Stimulated activated CD4-positive, alpha-beta T cell treated with anti-CD3 and anti-CD28 coated beads, Interleukin-2, amount 100 ng/mL, for 24 hours (primary cell): Measurements from ENCODE around the gene KIF25.

Experiments used
- DNase-seq, 2 donors: peaks; one replicate each; pipeline ENCODE4 v3.0.0-alpha.2; 2020

The KIF25 gene

DNA sequence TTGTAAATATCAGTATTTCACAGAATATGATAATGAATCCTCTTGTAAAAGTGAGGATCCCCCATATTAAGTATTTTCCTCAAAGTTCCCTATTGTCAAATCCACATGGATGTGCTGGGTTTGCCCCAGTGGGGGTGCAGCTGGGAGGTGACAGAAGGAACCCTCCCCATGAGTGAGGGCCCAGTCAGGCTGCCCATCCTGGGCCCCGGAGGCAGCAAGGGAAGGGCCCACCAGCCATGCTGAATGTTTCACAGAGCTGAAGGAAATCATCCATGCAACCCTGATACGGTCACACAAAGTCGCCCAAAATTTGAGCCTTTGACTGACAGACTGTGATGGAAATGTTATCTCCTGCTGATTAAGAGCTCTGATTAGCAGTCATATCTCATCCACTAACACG lies 41.8 kb downstream of the KIF25 start:
- DNase-seq, result no peak

DNA sequence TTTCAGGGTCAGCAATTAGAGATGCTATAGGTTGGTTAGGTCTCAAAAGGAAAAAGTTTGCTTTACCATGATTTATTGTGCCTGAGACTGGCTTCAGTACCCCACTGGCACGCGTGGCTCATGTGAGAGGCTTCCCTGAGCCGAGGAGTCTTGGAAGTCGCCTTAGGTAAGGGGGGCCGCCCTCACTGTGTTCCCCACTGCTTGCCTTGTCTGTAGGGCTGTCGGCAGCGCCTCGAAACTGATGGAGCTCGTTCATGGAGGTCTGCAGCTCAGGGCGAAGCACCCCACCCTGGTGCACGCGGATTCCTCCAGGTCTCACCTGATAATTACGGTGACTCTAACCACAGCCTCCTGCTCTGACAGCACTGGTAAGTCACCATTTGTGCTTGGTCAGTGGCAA lies 42.4 kb downstream of the KIF25 start:
- DNase-seq, result no peak

DNA sequence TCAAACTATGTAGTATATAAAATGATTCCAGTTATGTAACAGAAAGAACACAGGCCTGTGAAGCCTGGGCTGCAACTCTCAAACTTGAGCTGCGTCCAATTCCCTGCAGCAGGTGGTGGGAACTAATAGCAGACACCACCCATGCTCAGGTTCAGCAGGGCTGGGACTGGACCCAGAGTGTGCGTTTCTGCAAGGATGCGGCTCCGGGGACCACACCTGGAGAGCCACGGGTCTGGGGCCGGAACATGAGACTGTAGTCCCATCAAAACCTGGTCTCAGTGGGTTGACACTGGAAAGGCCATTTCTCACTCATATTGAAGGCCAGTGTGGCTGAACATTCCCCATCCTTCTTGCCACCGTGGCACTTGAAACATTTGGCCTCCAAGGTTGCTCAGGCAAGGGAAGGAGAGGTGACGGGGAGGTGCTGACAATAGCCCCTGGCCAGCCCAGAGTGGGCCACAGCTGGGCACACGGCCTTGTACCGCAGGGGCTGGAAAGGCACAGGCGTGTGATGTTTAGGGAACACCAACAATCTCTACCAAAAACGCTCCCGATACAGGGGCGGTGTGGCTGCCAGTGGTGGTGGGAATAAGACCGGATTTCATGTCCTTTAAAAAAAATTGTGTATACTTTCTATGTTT lies 43.5 kb downstream of the KIF25 start:
- no peak for DNase-seq

DNA sequence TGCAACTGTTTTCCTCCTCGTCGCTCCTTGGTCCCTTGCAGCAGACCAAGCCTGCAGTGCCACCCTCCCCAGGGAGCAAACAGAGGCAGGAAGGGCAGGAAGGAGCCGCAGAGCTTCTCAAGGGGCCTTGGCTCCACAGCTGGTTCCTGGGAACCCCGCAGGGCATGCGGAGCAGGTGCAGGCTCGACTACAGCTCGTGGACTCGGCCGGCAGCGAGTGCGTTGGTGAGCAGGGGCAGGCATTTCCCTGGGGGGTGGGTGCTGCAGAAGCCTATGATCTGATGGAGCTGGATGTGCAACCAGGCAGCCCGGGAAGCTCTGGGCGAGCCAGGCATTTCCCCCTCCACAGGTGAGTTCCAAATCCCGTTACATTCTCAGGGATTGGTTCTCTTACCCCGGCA lies 44.5 kb downstream of the KIF25 start:
- DNase-seq, result no peak

DNA sequence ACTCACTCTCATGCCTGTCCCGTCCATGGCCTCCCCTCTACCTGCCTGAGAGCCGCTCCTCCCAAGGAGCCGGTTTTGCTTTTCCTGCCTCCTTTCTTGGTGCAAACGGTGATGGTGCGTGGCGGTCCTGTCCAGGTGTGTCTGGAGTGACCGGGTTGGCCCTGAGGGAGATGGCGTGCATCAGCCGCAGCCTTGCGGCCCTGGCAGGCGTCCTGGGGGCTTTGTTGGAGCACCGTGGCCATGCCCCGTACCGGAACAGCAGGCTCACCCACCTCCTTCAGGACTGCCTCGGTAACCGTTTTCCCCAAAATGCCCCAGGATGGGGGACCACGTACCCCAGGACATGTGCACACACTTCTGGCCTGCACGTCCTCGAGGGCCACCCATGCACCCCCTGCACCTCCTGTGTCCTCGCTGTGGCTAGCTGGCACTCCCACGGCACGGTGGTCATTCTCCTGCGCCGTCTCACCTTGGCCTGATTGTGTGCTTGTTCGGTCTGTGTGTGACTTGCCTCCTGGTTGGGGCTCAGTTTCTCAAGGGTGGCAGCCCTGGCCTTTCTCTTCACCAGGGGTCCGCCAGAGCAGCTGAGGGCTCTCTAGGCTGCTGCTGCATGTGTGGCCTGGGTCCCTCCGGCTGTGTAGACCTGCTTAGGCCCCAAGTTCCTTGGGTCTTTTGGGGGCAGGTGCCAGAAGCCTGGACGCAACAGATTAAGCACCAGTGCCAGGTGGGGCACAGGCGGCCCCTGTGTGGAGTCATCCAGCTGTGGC lies 45.1 kb downstream of the KIF25 start:
- no peak for DNase-seq

DNA sequence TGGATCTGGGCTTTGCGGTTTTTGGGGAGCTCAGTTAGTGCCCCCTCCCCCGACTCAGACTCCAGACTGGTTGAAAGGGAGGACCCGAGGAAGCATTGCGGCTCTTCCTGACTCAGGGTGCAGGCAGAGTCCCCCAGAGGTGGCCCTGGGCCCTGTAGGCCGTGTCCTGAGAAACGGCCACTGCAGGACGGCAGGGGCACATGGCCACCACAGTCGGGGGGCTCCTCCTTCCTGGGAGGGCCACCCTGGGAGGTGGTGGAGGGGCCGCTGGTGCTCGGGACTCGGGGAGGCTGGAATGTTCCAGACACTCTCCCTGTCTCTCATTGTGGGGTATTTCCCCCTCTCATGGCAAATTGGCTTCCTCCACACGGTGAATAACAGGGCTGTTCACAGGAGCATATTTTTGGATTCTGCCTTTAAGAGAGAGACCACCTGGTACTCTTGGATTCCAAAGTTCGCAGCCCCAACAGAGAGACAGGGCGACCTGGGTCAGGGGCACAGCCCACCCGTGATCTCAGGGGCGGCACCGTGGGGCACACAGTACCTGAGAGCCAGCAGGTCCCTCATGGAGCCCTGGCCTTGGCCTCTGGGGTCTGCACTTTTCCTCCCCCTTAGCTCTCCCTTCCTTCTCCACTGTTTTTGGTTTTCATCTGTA lies 45.8 kb downstream of the KIF25 start:
- no peak for DNase-seq

DNA sequence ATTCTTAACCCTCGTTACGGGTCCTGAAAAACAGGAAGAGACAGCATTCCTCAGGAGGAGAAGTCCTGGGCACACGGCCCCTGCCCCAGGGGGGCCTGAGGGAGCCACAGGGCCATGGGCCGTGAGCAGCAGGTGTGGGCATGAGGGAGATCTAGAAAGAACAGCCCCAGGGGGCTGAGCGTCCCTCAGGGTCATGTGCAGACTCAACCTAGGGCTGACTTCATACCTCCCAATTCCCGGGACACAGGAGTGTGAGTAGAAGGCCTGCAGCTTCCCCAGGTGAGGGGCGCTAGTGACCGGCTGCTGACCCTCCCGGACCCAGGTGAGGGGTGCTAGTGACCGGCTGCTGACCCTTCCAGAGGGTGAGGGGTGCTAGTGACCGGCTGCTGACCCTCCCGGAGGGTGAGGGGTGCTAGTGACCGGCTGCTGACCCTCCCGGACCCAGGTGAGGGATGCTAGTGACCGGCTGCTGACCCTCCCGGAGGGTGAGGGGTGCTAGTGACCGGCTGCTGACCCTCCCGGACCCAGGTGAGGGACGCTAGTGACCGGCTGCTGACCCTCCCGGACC lies 46.5 kb downstream of the KIF25 start:
- no peak for DNase-seq

DNA sequence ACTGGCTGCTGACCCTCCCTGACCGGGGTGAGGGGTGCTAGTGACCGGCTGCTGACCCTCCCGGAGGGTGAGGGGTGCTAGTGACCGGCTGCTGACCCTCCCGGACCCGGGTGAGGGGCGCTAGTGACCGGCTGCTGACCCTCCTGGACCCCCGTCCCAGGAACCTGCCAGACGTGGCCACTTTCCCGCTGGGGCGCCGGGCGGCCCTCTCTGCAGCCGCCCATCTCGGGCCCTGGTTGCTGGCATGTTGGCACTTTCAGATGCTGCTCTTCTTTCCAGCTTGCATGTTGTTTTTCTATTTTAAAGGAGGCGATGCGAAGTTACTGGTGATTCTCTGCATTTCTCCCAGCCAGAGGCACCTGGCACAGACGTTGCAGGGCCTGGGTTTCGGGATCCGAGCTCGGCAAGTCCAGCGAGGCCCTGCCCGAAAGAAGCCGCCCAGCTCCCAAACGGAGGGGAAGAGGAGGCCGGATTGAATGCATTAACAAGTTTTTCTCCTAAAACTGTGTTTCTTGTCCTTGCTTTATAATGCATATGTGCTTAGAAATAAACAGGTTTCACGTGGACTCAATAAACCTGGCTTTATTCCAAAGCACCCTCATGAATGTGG lies 47.2 kb downstream of the KIF25 start:
- DNase-seq, result no peak

DNA sequence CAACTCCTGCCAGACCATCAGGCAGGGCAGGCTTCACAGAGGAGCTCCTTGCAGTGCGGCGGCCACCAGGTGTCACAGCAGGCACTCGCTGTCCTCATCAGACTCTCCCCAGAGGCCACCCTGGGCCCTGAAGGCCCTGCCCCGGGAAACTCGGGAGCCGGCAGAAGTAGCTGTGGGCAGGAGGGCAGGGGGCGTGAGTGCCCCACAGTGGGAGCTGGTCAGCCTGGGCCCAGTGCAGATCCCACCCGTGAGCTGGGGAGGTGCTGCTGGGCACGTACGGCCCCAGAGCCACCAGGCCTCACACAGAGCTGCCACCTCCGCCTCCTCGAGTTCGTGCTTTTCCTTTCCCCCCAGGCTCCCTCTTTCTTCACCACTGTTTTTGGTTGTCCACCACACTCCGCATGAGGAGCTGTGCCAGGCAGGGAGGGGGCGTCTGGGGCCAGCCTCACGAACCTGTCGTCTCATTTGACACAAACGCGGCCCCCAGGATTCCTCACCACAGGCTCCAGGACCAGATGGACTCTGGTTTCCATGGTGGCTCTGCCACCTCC lies 47.7 kb downstream of the KIF25 start:
- no peak for DNase-seq

DNA sequence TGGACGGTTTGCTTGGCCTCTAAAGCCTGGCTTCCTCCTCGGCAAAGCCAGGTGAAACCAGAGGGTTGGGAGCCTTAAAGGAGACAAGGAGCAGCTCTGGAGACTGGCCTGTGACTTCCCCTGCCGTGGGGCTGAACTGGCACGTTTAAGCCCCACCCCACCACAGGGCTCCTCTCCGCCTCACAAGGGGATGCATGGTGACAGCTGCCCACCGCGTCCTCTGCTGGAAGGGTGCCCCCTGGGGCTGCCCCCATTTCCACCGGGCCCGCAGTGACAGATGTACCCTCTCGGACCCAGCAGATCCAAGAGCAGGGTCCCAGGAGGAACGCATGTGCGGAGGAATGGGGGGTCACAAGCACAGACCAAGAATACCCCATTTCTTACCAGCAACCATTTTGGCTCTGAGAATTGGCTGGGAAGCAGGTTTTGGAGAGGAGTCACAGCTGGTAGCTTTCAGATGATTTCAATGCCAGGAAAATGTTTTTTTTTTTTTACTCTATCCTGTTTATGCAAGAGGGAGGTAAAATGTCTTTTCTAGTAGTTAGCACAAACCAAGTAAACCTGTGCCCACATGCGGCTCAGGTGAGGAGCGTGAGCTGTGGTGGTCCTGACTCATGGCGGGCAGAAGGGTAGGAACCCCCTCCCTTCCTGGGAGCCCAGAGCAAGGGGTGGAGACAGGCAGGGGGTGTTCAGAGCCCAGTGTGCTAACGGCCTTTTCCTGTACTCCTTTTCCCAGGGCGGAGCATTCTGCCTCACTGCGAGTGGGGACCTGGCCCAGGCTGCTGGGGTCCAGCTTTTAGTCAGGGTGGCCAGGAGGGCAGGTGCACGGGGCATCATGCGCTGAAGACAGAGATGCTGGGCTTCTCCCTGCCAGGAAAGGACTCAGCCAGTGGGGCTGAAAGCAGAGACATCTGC lies 48.5 kb downstream of the KIF25 start:
- no peak for DNase-seq

DNA sequence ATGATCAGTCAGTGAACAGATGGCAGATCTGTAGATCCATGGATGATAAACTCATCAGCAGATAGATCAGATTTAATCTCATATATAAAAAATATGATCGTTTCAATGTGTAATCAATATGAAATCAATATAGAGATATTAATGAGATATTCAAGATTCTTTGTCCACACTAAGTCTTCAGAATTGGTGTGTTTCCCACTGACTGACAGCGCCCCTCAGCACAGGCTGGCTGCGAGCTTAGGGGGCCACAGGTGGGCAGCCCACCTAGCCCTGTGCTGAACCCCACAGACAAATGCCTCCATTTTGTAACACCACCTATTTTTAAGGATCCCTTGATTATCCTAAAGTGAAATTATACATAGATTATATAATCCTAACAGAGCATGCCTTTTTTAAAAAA lies 49.2 kb downstream of the KIF25 start:
- DNase-seq, result no peak

DNA sequence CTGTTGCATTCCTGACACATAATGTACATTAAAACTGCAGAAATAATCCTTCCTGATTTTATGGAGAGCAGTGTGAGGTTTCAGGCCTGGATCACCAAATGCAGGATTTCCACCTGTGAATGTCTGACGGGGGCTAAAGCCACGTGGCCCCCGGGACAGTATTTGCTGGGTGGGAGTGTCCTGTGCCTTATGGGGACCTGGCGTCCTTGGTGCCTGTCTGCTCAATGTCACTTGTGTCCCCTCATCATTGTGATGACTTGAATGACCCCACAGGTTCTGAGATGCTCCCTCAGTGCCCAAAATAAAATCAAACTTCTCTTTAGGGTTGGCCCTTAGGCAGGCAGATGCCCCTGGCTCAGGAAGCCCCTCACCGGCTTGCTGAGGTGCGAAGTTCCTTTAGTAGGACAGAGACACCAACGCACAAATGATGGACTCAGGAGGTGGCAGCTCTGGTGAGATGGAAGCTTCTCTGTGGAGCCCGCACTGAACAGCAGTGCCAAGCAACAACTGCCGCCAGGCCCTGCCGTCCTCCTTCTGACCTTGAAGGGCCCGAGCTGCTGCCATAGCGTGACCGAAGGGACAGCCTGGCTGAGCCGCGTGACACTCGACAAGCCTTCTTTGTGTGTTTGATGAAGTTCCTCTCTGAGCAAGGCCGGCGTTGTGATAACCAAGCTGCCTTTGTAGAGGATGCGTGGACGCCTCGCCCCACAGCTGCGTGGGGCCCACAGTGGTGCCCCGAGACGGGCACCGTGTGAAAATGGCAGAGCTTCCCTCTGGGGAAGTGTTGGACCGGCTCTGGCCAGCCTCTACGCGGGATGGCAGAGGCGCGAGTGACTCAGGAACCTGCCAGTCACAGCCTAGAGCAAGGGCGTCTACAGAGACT lies 50.6 kb downstream of the KIF25 start:
- DNase-seq, result no peak

DNA sequence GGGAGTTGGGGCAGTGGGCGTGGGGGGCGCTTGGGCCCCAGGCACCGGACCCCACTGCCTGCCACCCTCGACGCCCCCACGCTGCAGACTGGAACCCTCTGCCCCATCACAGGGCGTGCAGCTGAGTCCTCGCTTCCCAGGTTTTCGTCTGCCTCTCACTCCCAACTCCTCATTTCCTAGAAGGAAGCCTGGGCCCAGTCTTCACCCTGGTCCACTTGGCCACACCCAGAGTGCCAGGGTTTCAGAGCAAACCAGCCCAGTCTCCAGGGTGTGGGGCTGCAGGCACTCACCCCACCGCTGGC lies 51.2 kb downstream of the KIF25 start:
- DNase-seq, result no peak

DNA sequence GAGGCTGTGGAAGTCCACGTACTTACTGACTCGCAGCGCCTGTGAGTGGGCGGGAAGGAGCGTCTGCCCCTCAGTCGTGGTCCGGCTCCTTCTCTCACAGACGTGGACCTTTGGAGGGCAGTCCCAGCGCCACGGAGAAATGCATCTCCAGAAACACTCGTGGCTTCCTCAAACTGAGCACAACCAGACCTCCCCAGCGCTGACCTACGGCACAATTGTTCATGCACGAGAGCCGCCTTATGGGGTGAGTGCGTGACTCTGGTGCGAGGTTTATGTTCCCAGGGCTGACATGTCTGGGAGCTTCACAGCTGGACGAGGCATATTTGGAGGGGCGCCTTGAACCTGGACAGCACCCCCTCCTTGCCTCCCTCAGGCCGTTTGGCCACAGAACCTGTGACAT lies 51.8 kb downstream of the KIF25 start:
- no peak for DNase-seq

DNA sequence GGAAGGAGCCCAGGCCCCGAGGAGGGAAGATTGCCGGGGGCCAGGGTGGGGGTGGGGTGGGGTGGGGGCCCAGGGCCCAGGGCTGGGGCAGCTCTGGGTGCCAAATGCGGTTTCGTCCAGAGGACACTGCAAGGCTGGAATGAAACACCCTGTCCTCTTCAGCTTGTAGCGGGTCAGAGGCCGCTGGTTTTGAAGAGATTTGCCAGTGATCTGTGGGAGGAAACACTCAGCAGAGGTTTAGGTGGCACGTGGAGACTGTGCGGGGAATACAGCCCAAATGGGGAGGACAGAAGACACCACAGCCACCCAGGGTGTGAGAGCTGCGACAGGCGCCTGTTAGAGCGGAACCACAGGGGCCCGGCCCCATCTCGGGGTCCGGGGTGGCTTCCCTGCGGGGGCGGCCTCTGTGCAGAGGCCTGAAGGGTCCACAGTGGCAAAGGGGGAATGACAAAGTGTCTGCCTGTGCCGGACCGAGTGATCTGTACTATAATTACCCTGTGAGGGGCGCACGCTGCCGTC lies 52.3 kb downstream of the KIF25 start:
- no peak for DNase-seq

DNA sequence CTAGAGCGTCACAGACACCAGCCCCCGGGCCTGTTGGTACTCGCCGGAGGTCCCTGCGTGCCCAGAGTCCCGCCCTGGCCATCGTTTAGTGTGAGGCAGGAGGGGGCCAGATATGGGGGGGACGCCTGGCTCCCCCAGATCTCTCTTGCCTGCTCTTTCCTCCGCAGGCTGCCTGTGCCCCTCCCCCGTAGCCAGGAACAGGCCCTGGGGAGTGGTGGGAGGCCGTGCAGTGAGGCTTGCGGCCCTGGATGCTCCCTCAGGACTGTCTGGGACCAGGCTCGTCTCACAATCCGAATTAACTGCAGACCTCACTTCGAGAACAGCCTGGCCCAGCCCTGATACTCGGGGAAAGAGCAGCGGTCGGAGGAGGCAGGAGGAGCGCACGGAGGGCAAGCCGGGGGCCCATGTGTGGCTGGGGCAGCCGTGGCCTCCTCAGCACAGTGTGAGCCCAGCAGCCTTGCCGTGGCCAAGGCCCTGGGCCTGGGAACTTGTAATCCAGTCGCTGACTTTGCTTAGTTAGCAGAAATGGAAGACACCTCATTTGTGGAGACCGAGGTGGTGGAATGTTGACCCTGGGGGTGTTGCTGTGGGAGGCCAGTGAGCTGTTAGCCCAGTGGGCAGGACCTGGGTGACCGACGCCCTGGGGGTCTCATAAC lies 52.9 kb downstream of the KIF25 start:
- DNase-seq, result no peak

DNA sequence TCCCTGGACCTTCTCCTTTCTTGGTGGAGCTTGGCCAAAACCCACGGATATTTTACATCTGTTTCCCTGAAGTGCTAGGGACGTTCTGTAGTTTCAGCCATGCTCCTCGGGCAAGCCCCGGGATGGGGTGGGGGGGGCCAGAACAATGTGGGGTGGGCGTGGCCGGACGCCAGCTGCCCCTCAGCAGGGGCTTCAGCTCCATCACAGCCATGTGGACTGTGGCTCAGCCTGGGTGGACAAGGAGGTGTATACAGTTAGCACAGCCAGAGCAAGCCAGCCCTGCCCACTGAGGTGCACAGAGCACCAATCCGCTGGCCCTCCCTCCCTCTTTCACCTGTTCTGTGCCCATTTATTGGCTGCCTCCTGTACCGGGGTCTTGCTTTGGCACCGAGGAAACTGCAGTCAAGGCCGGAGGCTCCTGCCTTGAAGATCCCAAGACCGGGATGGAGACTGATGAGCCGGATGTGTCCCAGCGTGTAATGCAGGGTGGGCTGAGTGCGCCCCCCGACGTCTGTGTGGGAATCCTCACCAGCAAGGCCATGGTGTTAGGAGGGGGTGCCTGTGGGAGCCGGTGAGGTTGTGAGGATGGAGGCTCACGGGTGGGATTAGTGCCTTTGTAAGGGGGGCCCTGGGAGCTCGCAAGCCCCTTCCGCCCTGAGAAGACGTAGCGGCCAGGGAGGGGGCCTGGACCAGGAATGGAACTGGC lies 53.6 kb downstream of the KIF25 start:
- no peak for DNase-seq

DNA sequence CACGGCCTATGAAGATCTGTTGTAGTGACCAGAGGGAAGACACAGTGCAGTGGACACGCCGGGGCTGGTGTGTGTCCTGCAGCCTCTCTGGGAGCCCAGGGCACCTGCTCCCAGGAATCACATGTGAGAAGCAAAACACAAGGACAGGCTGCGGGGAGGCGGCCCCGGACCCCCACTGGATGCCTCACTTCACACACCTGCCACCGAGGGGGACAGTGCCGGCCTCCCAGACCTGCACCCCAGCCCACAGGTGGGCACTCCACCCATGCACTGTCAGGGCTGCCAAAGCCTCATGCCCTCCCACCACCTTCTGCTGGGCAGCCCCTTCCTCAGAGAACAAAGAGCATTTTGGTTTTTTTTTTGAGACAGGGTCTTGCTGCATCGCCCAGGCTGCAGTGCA lies 54.2 kb downstream of the KIF25 start:
- DNase-seq, result no peak

DNA sequence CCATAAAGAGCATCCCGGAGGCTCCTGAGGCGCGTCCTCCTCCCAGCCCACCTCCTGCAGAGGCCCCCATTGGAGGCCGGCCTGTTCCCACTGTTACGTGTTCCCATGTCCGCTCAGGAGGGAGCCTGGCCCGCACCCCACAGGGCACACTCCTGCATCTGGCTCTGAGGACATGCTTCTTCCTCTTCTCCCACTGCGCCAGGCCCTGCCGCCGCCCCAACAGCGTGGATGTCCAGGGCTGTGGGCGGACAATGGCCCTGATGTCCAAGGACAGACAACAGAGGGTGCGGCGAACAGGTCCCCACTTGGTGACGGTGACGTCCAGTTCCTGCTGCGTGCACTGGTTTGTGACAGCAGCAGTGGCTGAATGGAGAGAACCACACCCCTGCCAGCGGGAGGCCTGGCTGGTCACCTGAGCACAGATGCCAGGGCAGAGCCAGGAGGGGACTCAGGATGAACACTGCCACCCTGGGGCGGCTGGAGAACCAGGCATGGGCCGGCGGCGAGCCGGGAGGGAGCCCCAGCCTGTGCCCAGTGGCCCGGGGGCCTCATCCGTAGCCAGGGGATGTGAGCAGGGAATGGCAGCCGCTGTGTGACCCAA lies 54.9 kb downstream of the KIF25 start:
- no peak for DNase-seq
